ENCODE measurements around the gene STAG2.
A peak's percentile ranks its signal among the peaks of the same experiment; 100 is the strongest.

- peak; percentile 61 for TF ChIP-seq POLR2AphosphoS5 (IDR thresholded peaks at IDR 0.05; ENCODE audit: low read depth, low read length)
- TF ChIP-seq EZH2 (IDR thresholded peaks at IDR 0.05) = no peak
- no peak for TF ChIP-seq EGR1 (IDR thresholded peaks at IDR 0.05; ENCODE audit: low read depth)
- no peak for TF ChIP-seq CTCF (IDR thresholded peaks at IDR 0.05 in 2 of 3, conservative IDR thresholded peaks at IDR 0.05 in 1 of 3; ENCODE audit: borderline replicate concordance in 1 of 3, insufficient read depth in 1 of 3, low read depth in 2 of 3, low read length in 2 of 3)
- no peak for TF ChIP-seq JUND (IDR thresholded peaks at IDR 0.05)
- TF ChIP-seq POLR2A (IDR thresholded peaks at IDR 0.05; ENCODE audit: borderline replicate concordance, extremely low read depth, insufficient read depth, insufficient read length) = no peak
- no peak for TF ChIP-seq SP1 (IDR thresholded peaks at IDR 0.05; ENCODE audit: low read depth)
- TF ChIP-seq EZH2phosphoT487 (IDR thresholded peaks at IDR 0.05; ENCODE audit: borderline replicate concordance) = no peak
Measured at GRCh38 chrX:123961268-123962005, at the start of gene STAG2.

Data from HCT116 (cell line).